NCI-H2029 treated with DMSO at 0.1 percent for 48 hours (cell line): ENCODE results near the gene PDSS2.
"Not testable (repeated sequence)": the region's sequence is repeated elsewhere in the genome, so short reads cannot be mapped to it uniquely, and the experiment has no call there.

Source experiments
- DNase-seq: peaks from one replicate; lab custom pipeline; 2025; lab: John Stamatoyannopoulos, UW

PDSS2 gene

GRCh38 chr6:107216197-107216933, 243.0 kb downstream of the PDSS2 start:
- no peak for DNase-seq

GRCh38 chr6:107215334-107215733, 244.0 kb downstream of the PDSS2 start:
- no peak for DNase-seq

GRCh38 chr6:107214655-107215054, 244.7 kb downstream of the PDSS2 start:
- DNase-seq, result no peak

GRCh38 chr6:107209406-107210305, 249.7 kb downstream of the PDSS2 start:
- DNase-seq, result no peak

GRCh38 chr6:107207251-107207873, 252.0 kb downstream of the PDSS2 start:
- DNase-seq, result no peak

- DNase-seq, result no peak
These were observed 254.0 kb downstream of the PDSS2 start for GRCh38 chr6:107205058-107205998.

- DNase-seq, result no peak
These were observed 256.4 kb downstream of the PDSS2 start for GRCh38 chr6:107202876-107203468.

GRCh38 chr6:107198631-107199416, 260.5 kb downstream of the PDSS2 start:
- no peak for DNase-seq

- DNase-seq, result no peak
These were observed 263.2 kb downstream of the PDSS2 start for GRCh38 chr6:107196152-107196551.

- DNase-seq, result not testable (repeated sequence)
These were observed 264.6 kb downstream of the PDSS2 start for GRCh38 chr6:107194723-107195122.

GRCh38 chr6:107192830-107193229, 266.5 kb downstream of the PDSS2 start:
- peak; percentile 93 for DNase-seq

- no peak for DNase-seq
These were observed 271.7 kb downstream of the PDSS2 start for GRCh38 chr6:107187630-107188029.

- no peak for DNase-seq
These were observed 273.3 kb downstream of the PDSS2 start for GRCh38 chr6:107186047-107186446.

GRCh38 chr6:107185391-107185970, 273.9 kb downstream of the PDSS2 start:
- DNase-seq, result peak; percentile 28

GRCh38 chr6:107184435-107184834, 274.9 kb downstream of the PDSS2 start:
- no peak for DNase-seq

GRCh38 chr6:107180099-107180498, 279.3 kb downstream of the PDSS2 start:
- DNase-seq, result no peak

- no peak for DNase-seq
These were observed 280.4 kb downstream of the PDSS2 start for GRCh38 chr6:107179004-107179403.

GRCh38 chr6:107173779-107174178, 285.6 kb downstream of the PDSS2 start:
- no peak for DNase-seq

GRCh38 chr6:107171513-107171912, 287.9 kb downstream of the PDSS2 start:
- no peak for DNase-seq

GRCh38 chr6:107164299-107164698, 295.1 kb downstream of the PDSS2 start:
- not testable (repeated sequence) for DNase-seq
